Brain microvascular endothelial cell (primary cell): ENCODE measurements around the gene SHISA5.
A peak's percentile ranks its signal among the peaks of the same experiment; 100 is the strongest.
"Not testable (repeated sequence)": the region's sequence is repeated elsewhere in the genome, so short reads cannot be mapped to it uniquely, and the experiment has no call there.

Experiments used
- DNase-seq: peaks from one replicate; pipeline ENCODE4 v3.0.0-alpha.2; 2020
- H3K27ac ChIP-seq: fragments of 250-450 bp; sonication (Bioruptor Pico); 2 replicates; pipeline ENCODE4 v1.5.1; 2020; ENCODE audit warnings: mild to moderate bottlenecking, moderate library complexity
- H3K27me3 ChIP-seq: fragments of 250-450 bp; sonication (Bioruptor Pico); replicated peaks from 2 replicates; pipeline ENCODE4 v1.5.1; 2020; ENCODE audit warnings: mild to moderate bottlenecking
- H3K36me3 ChIP-seq: fragments of 250-450 bp; sonication (Bioruptor Pico); replicated peaks from 2 replicates; pipeline ENCODE4 v1.5.1; 2020; ENCODE audit warnings: mild to moderate bottlenecking
- H3K4me3 ChIP-seq: 2 replicates; pipeline ENCODE4 v1.5.1; 2011; ENCODE audit warnings: low read depth, mild to moderate bottlenecking, control low read depth, low read length, moderate library complexity
- in situ Hi-C: cut with HindIII; loops from 2 replicates; pipeline ENCODE4 v1.10.0; 2017; ENCODE audit warnings: low sequenced_read_pairs, low pct_ligation_motif_present
- TF ChIP-seq, protein P1 (sequence below): IDR thresholded peaks from 2 replicates; pipeline ENCODE4 v1.5.1; 2011; ENCODE audit warnings: low read depth, mild to moderate bottlenecking, moderate library complexity, low read length, control low read depth, inconsistent platforms; ENCODE audit errors: missing control alignments

SHISA5 gene, protein sequence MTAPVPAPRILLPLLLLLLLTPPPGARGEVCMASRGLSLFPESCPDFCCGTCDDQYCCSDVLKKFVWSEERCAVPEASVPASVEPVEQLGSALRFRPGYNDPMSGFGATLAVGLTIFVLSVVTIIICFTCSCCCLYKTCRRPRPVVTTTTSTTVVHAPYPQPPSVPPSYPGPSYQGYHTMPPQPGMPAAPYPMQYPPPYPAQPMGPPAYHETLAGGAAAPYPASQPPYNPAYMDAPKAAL

DNA sequence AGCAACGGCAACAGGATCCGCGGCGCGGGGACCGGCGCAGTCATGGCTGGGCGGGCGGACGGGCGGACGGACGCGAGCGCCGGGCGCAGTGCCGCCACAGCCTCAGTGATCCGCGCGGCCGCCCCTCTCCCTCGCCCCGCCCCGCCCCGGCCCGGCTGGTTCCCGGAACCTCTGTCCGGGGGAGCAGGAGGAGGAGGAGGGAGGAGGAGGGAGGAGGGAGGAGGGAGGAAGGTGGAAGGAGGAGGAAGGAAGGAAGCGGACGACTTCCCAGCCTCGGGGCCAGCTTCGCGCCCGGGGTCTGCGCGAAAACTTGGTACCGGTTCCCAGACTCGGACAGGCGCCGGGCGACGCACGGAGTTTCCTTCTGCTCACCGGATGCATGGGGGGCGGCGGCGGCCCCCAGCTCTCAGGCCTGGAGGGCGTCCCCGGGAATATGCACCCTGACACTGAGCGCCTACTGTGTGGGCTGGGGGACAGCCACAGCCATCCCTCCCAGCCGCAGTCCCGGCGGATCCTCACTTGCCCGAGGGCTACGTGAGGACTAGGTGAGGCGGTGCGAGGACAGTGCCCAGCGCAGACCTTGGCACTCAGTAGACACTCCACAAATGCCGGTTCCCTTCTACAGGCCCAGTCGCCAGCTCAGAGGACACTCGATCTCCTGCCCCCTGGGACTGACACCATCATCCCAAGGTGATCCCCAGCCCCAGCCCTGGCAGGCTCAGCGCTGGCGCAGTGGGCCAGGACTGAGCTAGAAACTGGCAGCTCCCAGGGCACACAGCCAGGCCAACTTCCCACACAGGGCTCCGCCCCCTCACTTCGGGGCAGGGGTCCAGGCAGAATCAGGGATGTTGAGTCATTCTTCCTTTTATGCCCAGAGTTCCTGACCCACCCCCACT lies at the start of gene SHISA5:
Gene SHISA5 (minus strand): TSS at position 124 of the 896 bp plus-strand sequence. CDS start 80 bp downstream, at position 44.
- TF ChIP-seq, protein P1, sequence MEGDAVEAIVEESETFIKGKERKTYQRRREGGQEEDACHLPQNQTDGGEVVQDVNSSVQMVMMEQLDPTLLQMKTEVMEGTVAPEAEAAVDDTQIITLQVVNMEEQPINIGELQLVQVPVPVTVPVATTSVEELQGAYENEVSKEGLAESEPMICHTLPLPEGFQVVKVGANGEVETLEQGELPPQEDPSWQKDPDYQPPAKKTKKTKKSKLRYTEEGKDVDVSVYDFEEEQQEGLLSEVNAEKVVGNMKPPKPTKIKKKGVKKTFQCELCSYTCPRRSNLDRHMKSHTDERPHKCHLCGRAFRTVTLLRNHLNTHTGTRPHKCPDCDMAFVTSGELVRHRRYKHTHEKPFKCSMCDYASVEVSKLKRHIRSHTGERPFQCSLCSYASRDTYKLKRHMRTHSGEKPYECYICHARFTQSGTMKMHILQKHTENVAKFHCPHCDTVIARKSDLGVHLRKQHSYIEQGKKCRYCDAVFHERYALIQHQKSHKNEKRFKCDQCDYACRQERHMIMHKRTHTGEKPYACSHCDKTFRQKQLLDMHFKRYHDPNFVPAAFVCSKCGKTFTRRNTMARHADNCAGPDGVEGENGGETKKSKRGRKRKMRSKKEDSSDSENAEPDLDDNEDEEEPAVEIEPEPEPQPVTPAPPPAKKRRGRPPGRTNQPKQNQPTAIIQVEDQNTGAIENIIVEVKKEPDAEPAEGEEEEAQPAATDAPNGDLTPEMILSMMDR = no peak
- in situ Hi-C loops = no loop called here
- no peaks in the 10 kb centered on the region for H3K27me3 ChIP-seq
- DNase-seq = peak; percentile 23
- H3K4me3 ChIP-seq = peak within 1 kb of the TSS; percentile 74
- no peak within 1 kb of the TSS for H3K27ac ChIP-seq
- H3K36me3 ChIP-seq = no peaks in the 10 kb centered on the region

DNA sequence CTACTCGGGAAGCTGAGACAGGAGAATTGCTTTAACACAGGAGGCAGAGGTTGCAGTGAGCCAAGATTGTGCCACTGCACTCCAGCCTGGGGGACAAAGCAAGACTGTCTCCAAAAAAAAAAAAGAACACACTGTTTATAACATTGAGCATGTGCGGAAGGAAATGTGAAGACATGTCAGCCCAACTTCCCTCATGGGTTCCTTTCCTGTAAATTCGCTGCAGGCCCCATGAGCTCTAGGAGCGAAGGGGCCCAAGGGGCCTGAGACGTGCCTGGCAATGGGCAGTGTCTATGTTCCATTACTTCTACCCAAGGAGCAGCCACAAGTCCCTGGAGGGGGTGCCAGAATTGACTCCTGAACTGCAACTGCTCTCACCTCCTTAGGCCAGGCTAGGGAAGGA lies 49.4 kb upstream of the SHISA5 start:
- no peak overlapping the region for H3K27ac ChIP-seq
- H3K27me3 ChIP-seq = no peaks in the 10 kb centered on the region
- DNase-seq = no peak
- in situ Hi-C loops = no loop called here
- no peak overlapping the region for H3K4me3 ChIP-seq
- H3K36me3 ChIP-seq = no peaks in the 10 kb centered on the region
- TF ChIP-seq, protein P1 = no peak

DNA sequence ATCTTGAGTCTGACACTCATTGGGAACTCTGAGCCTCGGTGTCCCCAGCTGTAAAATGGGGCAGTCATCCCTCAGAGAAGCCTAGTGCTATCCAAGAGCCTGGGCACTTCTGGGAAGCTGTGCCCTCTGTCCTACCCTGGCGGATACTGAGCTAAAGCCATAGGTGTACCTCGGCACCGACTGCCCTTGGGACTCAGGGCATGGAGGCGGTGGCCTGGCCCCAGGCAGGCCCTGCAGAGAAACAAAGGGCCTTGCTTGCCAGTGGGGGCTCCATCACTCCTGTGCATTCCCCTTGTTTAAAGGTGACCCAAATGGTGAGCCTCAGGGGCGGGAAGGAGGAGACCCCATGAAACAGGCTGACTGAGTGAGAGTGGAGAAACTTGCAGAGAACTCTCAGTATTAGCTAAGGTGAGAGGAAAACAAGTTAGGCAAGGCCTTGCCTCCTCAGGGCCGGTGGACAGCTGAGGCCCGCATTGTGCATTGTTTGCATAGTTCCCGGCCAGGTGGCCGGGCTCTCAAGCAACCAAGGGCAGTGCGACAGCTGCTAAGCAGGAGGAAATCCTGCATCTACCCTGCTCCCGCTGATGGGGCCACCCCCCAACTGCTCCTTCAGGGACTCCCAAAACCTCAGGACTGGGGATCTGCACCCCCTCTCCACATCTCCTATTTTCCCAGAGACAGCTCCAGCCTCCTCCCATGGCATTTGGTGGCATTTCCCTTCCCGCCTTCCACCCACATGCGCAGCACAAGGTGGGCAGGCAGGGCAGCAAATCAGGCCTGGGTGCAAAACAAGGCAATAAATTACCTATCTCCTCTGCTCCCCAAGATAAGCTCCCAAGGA lies 48.4 kb upstream of the SHISA5 start:
- no peak overlapping the region for H3K27ac ChIP-seq
- DNase-seq = no peak
- in situ Hi-C loops = no loop called here
- TF ChIP-seq, protein P1 = no peak
- H3K36me3 ChIP-seq = no peaks in the 10 kb centered on the region
- no peaks in the 10 kb centered on the region for H3K27me3 ChIP-seq
- H3K4me3 ChIP-seq = no peak overlapping the region

DNA sequence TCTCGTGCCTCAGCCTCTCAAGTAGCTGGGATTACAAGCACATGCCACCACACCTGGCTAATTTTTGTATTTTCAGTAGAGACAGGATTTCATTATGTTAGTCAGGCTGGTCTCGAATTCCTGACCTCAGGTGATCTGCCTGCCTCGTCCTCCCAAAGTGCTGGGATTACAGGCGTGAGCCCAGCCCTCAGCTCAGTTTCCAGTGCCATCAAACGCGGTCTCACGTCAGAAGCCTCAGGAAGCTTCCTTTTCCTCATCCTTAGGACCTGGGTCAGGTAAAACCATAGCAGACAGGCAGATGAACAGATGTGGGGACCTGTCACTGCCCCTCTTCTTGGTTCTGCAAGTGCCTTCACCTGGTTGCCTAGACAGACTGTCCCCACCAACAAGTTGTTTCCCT lies 47.7 kb upstream of the SHISA5 start:
- in situ Hi-C loops, H3K27ac ChIP-seq, H3K27me3 ChIP-seq, H3K36me3 ChIP-seq, H3K4me3 ChIP-seq, DNase-seq: not testable (repeated sequence)

DNA sequence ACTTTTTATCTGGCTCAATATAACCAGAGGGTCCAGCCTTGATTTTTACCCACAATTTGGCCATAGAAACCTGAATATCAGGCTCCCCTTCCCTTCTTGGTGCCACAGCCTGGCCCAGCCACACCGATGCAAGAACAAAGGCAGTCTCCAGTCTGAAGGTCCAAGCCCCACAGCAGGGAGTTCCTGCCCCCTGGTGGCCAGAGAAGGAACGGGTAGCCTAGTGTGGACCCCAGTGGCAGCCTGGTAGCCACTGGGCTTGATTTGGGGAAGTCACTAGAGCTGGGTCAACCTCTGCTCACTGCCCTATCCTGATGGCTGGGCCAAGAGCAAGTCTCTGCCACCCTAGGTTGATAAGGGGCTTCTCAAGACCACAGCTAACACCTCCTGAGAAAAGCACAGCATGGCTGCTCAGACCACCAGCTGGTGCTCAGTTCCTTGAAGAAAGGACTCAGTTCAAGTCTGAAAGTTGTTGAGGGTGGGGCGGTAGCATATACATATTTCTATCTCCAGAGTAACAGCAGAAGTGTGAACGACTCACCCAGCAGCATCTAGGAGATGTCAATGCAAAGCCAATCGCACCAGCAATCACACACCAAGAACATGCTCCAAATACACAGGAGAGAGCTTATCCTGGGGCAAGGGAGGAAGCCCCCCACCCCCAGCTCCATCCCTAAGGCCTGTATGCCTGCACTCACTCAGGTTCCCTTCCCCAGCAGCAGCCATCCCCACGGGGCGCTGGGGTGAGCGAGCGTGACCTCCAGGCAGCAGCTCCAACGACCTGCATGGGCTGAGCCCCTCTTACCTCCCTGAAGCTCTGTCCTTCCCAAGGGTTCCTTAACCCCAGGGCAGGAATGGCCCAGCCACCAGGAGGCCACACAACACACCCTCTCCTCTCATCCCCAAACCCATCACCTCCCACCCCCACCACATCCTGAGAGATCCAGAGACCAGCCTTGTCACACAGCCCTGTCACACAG lies 45.0 kb upstream of the SHISA5 start:
- TF ChIP-seq, protein P1 = peak; percentile 97
- in situ Hi-C loops = no loop called here

More for the DNA sequence above, 45.0 kb upstream of the SHISA5 start:
- Histone ChIP-seq H3K27ac (no peak overlapping the region), H3K36me3 (no peaks in the 10 kb centered on the region), H3K27me3 (no peaks in the 10 kb centered on the region), H3K4me3 (no peak overlapping the region)
- DNase-seq = peak; percentile 70
